CD4-positive, alpha-beta T cell treated with Interleukin-6 for 4 hours (primary cell): ENCODE results near the gene RSPH10B2.
"Not testable (repeated sequence)": the region's sequence is repeated elsewhere in the genome, so short reads cannot be mapped to it uniquely, and the experiment has no call there.

Experiments
- DNase-seq: peaks from one replicate; pipeline ENCODE4 v3.0.0-alpha.2; 2020; ENCODE audit warnings: mixed read lengths

RSPH10B2 gene

DNA sequence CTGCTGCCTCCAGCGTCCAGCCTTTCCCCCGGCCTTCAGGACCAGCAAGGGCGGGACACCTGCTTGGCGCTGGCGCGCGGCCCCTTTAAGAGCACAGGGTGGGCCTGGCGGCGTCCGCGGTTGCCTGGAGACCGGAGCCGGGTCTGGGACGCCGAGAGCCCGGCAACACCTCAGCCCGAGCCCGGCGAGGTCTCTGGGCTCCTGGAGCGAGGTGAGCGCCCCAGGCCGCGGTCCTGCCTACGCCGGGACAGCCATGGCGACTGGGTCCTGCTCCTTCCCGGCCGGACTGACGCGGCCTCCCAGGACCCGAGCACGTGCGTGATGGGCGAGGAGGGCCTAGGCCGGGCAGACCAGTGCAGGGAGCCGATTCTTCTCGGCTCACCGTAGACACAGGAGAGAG lies at the start of gene RSPH10B2:
Gene RSPH10B2, plus strand, starts transcription at position 140 of the 400 bp plus-strand sequence. CDS start 3,575 bp downstream, outside the sequence.
- not testable (repeated sequence) for DNase-seq

GRCh38 chr7:6705959-6706665 lies 47.8 kb upstream of the RSPH10B2 start:
- peak; percentile 18 for DNase-seq

GRCh38 chr7:6706666-6707407 lies 47.1 kb upstream of the RSPH10B2 start, which contains the start of gene ZNF12:
TSS of gene ZNF12 (minus strand) at chr7:6706947. CDS start at chr7:6705173, 1,774 bp downstream.
- peak; percentile 98 for DNase-seq

DNA sequence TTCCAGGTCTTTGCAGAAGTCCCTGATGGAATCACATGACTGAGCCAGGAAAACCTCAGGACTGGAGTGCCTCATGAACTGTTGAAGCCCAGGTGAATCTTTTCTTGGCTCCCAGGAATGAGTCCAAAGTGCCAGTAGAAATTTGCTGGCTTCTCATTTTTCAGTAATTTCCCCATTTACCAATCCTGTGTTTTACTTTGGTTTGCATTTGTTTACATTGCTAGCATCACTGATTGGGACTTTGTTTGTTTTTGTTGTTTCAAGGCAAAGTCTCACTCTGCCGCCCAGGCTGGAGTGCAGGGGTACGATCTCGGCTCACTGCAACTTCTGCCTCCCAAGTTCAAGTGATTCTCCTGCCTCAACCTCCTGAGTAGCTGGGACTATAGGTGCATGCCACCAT lies 45.6 kb upstream of the RSPH10B2 start:
- no peak for DNase-seq

- no peak for DNase-seq
Observed at GRCh38 chr7:6709808-6710207, 44.1 kb upstream of the RSPH10B2 start.

DNA sequence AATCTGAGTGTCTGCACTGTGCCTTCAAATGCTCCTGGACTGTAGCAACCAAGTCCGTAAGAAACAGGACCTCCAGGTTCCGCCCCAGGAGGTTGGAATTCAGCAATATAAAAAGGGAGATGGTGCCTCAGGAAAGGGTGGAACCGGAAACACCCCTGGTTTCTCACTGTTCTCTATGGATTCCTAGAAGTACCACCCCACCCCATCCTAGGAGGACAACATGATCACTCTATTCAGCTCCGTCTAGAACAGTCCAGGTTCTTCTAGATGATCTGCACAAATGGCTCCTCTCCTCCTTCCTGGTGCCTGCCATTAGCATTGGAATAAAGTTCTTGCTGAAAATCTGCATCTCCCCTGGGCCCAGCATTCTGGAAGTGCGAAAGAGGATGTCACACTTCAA lies 39.5 kb upstream of the RSPH10B2 start:
- no peak for DNase-seq

- not testable (repeated sequence) for DNase-seq
Observed at GRCh38 chr7:6715898-6716297, 38.0 kb upstream of the RSPH10B2 start.

- no peak for DNase-seq
Observed at GRCh38 chr7:6718124-6718523, 35.8 kb upstream of the RSPH10B2 start.

GRCh38 chr7:6724351-6724750 lies 29.6 kb upstream of the RSPH10B2 start:
- not testable (repeated sequence) for DNase-seq

DNA sequence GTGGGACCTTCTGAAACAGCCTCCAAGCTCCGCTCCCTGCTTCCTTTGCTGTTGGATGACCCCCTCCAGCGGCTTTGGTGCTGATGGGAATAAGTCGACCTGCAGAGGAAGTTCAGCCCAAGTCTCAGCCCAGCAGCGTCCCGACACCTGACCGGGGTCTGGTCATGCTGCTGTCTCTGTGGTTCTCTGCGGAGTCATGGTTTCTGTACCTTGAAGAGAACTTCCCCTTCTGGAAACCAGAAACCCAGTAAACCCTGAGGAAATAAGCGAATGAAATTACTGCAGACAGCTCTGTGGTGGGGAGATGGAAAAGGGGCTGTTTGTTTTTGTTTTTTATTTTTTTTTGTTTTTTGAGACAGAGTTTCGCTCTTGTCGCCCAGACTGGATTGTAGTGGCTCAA lies 28.9 kb upstream of the RSPH10B2 start:
- DNase-seq: no peak

GRCh38 chr7:6726341-6726740 lies 27.6 kb upstream of the RSPH10B2 start:
- not testable (repeated sequence) for DNase-seq

DNA sequence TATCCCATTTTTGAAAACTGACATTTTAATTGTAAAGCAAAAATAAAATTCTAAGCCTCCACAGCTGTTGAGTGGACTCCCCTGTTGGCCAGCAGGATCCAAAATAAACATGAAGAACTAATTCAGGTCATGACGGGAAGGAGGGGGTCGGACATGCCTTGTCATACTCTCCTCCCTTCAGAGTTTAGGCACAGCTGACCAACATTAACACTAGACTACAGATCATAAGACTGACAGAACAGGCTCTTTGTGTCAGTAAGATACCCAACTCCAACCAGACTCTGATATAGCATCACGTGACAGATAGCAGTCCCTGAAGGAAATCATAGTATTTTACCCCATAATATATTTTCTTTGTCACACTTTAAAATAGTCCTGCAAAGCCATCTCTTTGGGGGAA lies 26.2 kb upstream of the RSPH10B2 start:
- no peak for DNase-seq

DNA sequence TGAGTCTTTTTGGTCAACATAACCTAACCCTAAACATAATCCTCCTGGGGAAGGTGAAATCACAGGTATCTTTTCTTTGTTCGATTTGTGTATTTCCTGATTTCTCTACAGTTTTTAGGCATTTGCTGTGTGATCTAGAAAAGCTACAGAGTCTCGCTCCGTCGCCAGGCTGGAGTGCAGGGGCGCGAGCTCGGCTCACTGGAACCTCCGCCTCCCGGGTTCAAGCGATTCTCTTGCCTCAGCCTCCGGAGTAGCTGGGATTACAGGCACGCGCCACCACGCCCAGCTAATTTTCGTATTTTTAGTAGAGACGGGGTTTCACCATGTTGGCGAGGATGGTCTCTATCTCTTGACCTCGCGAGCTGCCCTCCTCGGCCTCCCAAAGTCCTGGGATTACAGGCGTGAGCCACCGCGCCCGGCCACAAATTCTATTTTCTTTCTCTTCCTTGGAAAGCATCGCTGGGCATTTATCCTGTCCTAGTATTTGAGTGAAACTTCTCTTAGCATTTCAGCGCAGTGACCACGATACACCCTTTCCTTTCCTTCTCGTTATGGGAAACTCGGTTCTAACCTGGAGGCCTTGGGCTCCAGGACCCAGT lies 24.9 kb upstream of the RSPH10B2 start:
- not testable (repeated sequence) for DNase-seq

- DNase-seq: peak; percentile 87
Observed at GRCh38 chr7:6729492-6730342, 24.2 kb upstream of the RSPH10B2 start.

- no peak for DNase-seq
Observed at GRCh38 chr7:6730343-6730633, 23.6 kb upstream of the RSPH10B2 start.

DNA sequence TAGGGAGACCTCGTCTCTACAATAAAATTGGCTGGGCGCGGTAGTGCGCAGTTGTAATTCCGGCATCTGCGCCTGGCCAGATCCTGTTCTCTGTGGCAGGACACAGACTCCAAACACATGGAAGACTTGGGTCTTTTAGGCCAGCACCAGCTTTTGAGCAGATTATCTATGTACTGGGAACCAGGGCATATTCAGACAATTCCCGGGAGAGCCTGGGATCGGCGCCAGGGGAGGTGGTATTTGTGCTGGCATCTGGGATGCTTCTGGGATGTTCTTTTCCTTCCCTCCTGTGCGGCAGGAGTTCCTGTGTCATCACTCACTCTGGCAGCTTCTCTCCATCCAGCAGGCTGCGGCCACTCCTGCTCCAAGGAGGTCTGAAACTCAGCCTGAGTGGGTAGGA lies 15.5 kb upstream of the RSPH10B2 start:
- not testable (repeated sequence) for DNase-seq

DNA sequence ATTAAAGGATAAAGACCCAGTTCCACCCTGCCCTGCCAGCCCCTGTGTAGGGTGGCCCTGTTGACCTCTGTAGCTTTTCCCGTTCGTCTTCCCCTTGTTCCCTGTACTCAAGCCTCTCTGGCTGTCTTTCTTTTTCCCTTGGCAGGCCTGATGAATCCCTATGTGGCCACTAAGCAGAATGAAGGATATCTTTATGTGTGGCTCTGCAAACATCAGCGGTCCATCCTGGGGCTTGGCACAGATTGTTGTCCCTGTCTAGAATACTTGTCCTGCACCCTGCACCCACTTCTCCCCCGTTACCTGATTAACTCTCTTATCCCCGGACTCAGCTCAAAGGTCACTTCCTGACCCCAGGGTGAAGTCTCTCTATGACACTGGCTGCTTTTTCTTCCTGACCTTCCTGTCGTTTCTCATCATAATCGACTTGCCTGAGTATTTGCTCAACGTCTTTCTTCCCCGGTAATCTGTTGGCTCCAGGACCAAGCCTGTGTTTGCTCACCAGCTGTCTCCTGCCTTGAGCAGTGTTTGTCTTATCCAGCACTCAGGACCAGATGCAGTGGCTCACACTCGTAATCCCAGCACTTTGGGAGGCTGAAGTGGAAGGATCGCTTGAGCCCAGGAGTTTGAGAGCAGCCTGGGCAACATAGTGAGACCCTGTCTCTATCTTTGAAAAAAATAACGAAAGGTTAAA lies 9.3 kb upstream of the RSPH10B2 start:
- DNase-seq: not testable (repeated sequence)

- DNase-seq: not testable (repeated sequence)
Observed at GRCh38 chr7:6749335-6749734, 4.6 kb upstream of the RSPH10B2 start.

- DNase-seq: not testable (repeated sequence)
Observed at GRCh38 chr7:6750173-6750572, 3.7 kb upstream of the RSPH10B2 start.

DNA sequence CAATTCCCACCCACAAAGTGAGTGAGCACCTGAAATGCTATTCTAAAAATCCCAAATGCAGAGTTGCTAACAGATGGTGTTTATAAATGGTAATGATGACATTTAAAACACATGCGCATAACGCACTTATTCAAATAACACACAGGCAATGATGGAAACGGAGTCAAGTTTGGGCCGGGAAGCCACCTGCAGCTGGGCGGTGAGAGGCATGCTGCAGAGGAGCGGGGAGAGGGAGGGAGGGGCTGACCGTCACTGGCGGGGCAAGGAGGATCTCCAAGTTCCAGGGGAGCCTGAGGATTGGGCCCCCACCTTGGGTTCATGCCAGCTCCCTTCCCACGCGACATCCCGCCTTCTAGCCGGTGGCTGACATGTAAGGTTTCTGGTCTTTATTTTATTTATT lies 7.3 kb downstream of the RSPH10B2 start:
- DNase-seq: not testable (repeated sequence)

DNA sequence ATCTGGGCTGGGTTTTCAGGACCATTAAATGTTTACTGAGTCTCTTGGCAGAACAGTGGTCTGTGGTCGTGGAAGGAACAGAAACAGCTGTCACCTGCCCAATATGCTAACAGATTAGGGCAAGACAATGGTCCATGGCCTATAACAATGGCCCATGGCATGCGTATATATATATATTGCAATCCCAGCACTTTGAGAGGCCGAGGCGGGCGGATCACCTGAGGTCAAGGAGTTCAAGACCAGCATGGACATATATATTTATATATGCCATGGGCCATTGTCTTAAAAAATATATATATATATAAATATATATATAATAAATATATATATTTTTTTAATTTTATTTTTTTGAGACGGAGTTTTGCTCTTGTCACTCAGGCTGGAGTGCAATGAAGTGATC lies 27.7 kb downstream of the RSPH10B2 start:
- not testable (repeated sequence) for DNase-seq

DNA sequence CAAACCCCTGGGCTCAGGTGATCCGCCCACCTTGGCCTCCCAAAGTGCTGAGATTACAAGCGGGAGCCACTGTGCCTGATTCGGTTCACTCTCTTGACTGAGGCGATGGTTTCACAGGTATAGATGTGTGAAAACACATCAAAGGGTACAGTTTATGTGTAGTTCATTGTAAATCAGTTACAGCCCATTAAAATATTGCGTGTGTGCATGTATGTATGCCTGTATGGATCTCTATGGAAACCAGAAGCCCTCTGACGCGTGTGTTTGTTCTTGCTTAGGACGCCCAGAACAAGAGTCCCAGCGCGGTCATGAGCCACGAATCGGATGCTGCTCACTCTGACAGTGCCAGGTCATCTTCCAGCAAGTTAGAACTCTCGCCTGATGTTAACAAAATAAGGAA lies 35.5 kb downstream of the RSPH10B2 start:
- not testable (repeated sequence) for DNase-seq
